ENCODE measurements around the gene BNC2.

The BNC2 gene

GRCh38 chr9:16421532-16421931, 448.9 kb downstream of the BNC2 start:
- no peak overlapping the region for H3K27ac ChIP-seq
- no peak overlapping the region for H3K4me3 ChIP-seq

GRCh38 chr9:16419124-16419523, 451.3 kb downstream of the BNC2 start:
- Histone ChIP-seq H3K4me3 (no peak overlapping the region), H3K27ac (no peak overlapping the region)

DNA sequence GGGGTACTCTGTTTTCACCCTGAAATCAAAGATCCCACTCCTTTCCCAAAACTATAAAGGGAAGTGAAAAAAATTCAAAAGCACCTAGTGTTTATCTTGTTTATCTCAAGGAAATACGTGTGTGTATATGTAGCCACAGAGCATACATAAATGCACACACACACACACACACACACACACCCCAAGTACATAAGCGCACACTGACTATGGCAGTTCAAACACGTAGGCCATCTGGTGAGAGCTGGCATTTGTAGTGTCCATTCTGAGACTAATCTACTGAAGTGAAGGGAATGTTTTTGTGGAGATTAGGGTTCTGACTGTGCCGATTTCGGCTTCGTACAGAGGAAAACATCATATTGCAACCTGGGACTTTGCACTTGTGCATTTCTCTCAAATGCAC, 451.7 kb downstream of the BNC2 start:
- H3K27ac ChIP-seq: no peak overlapping the region
- H3K4me3 ChIP-seq: no peak overlapping the region

DNA sequence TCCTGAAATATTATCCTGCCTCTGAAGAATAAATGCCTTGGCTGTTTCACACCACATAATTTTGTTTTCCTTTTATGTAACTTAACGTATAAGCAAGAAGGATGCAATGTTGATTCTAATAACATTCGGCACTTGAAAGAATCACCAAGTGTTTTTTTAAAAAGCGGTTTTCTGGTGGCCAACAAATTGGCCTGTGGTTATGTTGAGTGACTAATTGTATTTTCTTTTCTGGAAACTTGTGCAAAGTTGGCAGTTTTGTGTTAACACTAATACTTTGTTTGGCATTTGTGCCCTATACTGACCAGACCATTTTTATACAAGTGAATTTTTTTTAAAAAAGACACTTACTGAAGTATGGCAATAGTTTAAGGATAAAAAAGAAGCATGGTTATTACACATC, 452.7 kb downstream of the BNC2 start:
- peak overlapping the region in 2 of 21 experiments; percentile 3 to 4 for H3K27ac ChIP-seq
- no peak overlapping the region for H3K4me3 ChIP-seq

- no peak overlapping the region for H3K4me3 ChIP-seq
These were observed 453.3 kb downstream of the BNC2 start for GRCh38 chr9:16417161-16417560.

GRCh38 chr9:16414451-16414850, 456.0 kb downstream of the BNC2 start:
- H3K4me3 ChIP-seq: no peak overlapping the region
- H3K27ac ChIP-seq: no peak overlapping the region

More at GRCh38 chr9:16417161-16417560, 453.3 kb downstream of the BNC2 start:
- H3K27ac ChIP-seq: peak overlapping the region in 2 of 21 experiments; percentile 3 to 32

- Histone ChIP-seq H3K27ac (peak overlapping the region in 3 of 21 experiments; percentile 24 to 65 (median 52)), H3K4me3 (no peak overlapping the region)
These were observed 456.9 kb downstream of the BNC2 start for GRCh38 chr9:16413509-16414016.

DNA sequence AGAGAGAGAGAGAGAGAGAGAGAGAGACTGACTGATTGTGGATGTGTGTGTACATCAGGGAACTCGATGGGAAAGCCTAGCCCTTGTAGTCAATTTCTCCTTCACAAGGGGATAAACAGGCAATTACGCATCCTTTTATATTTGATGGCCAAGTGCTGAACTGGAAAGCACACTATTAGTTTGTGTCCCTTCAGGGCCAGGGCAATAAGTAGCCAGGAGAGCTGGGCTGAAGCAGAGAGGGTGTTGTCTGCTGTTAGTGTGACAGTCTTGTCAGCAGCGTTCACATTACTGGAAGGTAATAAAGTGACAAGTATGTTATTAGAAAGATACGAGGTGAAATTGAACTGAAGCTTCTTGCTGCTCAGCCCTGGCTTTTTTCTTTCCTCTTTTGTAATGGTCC, 457.7 kb downstream of the BNC2 start:
- no peak overlapping the region for H3K27ac ChIP-seq
- H3K4me3 ChIP-seq: no peak overlapping the region

DNA sequence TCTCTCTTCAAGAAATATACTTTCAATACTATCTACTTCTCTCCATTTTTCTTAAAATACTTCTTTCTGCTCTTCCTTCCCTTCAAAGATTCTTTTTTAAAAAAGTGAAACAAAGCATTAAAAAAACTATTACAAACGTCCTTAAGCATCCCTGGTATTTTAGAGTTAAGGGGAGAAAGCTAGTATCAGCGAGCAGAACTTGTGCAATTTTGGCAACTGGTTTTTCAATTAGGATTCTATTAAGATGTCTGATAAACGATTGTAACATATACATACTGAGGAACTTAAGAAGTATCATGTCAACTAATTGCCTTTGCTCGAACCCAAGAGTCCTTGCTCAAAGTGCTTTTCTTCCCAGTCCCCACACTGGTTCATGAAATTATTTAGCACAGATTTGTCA, 459.2 kb downstream of the BNC2 start:
- no peak overlapping the region for H3K4me3 ChIP-seq
- H3K27ac ChIP-seq: peak overlapping the region in 1 of 21 experiments; percentile 12

GRCh38 chr9:16410601-16411280, 459.7 kb downstream of the BNC2 start:
- peak overlapping the region in 1 of 21 experiments; percentile 12 for H3K27ac ChIP-seq

DNA sequence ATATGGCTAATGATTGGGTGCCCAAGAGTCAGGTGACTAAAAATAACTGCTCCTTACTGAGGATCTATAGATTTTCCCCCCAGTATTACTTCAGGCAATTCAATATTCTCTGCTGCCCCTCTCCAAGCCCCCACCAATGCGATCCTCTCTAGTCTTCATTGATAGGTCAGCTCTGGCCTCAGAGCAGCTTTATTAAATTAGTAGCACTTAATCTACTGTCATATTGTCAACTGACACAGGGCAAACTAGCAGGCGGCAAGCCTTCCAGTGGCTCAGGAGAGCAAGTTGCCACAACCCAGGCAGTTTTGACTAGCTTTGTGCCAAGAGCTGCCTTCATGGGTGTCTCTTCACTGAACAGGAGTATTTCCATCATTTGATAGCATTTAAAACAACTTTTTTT, 462.9 kb downstream of the BNC2 start:
- no peak overlapping the region for H3K4me3 ChIP-seq
- H3K27ac ChIP-seq: no peak overlapping the region

More at GRCh38 chr9:16410601-16411280, 459.7 kb downstream of the BNC2 start:
- no peak overlapping the region for H3K4me3 ChIP-seq

DNA sequence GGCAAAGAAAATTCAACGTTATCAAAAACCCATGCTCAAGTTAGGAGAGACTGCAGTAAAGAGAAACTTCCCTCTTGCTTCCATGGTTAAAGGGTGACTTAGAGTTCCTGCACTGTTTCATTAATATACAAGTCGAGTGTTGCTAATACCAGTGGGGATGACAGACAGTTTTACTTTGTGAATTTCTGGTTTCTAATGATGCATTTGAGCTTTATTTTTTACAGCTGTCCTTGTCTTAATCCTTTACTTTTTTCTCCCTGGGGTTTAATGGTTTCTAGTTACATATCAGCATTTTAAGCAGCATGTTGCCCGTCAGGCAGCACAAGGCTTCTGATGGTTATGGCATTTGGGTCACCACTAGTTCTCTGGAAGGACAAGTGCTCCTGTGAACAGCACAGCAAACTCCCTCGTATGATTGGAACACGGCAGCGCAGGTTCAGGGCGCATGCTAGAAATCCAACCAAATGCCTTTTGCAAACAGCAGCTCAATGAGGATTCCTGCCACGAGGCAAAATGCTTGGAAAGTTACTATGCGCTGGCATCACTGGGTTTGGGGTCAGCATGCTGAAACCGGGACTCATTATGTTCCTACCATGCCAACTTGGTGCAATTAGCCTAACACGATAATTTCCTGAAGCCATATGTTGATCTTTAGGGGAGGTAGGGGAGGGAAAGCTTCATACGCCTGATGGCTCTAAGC, 463.8 kb downstream of the BNC2 start:
- H3K27ac ChIP-seq: no peak overlapping the region
- no peak overlapping the region for H3K4me3 ChIP-seq

DNA sequence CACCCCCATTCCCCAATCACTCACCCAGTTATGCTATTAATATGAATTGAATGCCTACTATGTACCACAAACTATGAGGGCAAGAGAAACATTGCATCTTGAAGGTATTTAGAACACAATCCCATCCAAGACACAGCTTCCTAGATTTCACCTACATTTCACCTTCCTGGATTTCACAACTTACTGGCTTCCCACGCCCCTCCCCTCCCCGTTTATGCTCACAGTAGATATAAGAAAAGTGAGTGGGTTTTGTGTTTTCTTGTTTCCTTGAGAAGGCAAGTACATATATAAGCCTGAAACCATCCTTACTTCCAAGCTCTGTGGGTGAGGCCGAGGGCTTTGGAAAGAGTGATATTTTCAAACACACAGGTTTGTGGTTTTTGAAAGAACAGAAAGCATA, 465.0 kb downstream of the BNC2 start:
- Histone ChIP-seq H3K27ac (no peak overlapping the region), H3K4me3 (no peak overlapping the region)

- no peak overlapping the region for H3K27ac ChIP-seq
- H3K4me3 ChIP-seq: no peak overlapping the region
These were observed 468.8 kb downstream of the BNC2 start for GRCh38 chr9:16401701-16402100.

GRCh38 chr9:16398691-16399090, 471.8 kb downstream of the BNC2 start:
- no peak overlapping the region for H3K27ac ChIP-seq
- H3K4me3 ChIP-seq: no peak overlapping the region

DNA sequence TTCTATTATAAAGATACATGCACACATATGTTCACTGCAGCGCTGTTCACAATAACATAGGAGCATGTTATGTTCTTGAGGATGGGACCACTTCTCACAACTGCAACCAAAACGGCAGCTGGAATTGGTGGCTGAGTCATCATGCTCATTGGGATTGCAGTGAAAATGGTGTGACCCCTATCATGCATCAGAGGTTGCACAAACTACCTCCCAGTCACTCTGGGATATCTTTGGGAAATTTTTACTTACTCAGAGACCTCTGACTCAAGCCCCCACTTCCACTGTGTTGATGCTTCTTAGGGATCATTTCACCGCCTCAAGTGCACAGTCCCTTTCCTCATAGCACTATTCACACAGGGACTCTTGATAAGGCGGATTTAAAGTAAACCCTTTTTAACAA, 474.1 kb downstream of the BNC2 start:
- Histone ChIP-seq H3K4me3 (no peak overlapping the region), H3K27ac (no peak overlapping the region)

GRCh38 chr9:16391369-16391768, 479.1 kb downstream of the BNC2 start:
- no peak overlapping the region for H3K27ac ChIP-seq
- H3K4me3 ChIP-seq: no peak overlapping the region

GRCh38 chr9:16387382-16387781, 483.1 kb downstream of the BNC2 start:
- Histone ChIP-seq H3K4me3 (no peak overlapping the region), H3K27ac (no peak overlapping the region)

- no peak overlapping the region for H3K4me3 ChIP-seq
- H3K27ac ChIP-seq: no peak overlapping the region
These were observed 483.7 kb downstream of the BNC2 start for GRCh38 chr9:16386827-16387077.

DNA sequence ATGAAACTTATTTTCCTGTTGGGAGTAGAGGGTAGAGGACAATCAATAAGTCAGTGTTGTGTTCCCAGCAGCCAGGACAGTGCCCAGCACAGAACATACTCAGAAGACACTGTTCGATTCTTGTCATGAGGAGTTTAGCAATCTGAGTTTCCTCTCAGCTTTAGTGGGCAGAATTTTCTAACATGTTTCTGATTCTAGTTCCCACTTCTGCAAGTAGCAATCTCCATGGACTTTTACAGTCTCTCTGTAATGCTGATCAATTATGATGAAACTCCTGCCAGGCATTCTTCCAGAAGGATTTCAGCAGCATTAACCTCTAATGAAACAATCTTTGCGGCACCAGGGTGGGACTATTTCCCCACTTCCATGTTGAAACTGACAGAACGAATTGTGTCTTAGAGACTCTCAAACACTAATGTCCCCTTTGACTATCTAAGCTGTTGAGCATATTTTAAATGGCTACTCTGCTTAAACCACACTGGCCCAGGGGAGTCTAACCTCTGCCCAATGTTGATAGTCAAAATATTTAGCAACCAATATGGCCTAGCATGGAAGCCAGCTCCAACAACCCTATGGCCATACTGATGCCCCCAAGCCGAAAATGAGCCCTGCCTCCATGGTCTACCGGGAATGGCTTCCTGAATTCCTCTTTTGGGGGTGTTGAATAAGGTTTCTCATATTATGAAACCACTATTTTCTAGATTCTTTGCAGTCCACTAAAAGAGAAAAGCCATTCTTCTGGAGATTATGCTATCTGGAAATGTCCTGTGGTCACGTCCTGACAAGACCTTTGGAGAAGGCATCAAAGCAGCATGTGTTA, 484.3 kb downstream of the BNC2 start:
- Histone ChIP-seq H3K4me3 (no peak overlapping the region), H3K27ac (peak overlapping the region in 1 of 21 experiments; percentile 61)

- H3K4me3 ChIP-seq: no peak overlapping the region
- H3K27ac ChIP-seq: peak overlapping the region in 1 of 21 experiments; percentile 61
These were observed 484.9 kb downstream of the BNC2 start for GRCh38 chr9:16385590-16385989.
